K562 (cell line): ENCODE results near the gene CD47. TPM values are rescaled to one million over a fixed set of nuclear protein-coding genes. Genes with fewer than 3 reads are reported as not detected.
A peak's percentile ranks its signal among the peaks of the same experiment; 100 is the strongest.

ENCODE experiments used
- ARID1B ChIP-seq: fragments of 450-650 bp; IDR thresholded peaks from 2 replicates; pipeline ENCODE4 v1.6.1; 2016; ENCODE audit warnings: antibody characterized with exemption, mild to moderate bottlenecking, inconsistent platforms
- C11orf30 ChIP-seq: fragments of 450-650 bp; IDR thresholded peaks from 2 replicates; pipeline ENCODE4 v1.6.1; 2016; ENCODE audit warnings: low read depth, mild to moderate bottlenecking
- E2F3 ChIP-seq: fragments of 250-450 bp; sonication (Bioruptor Pico); IDR thresholded peaks from 2 replicates; pipeline ENCODE4 v1.4.0; 2020; ENCODE audit warnings: mild to moderate bottlenecking
- E4F1 ChIP-seq: fragments of 250-450 bp; sonication (Bioruptor Pico); IDR thresholded peaks from 2 replicates; pipeline ENCODE4 v1.5.0; 2021; ENCODE audit warnings: mild to moderate bottlenecking, borderline replicate concordance
- HCFC1 ChIP-seq: IDR thresholded peaks from 2 replicates; pipeline ENCODE4 v1.6.1; 2012; ENCODE audit warnings: low read depth, low read length, improper control_type of control experiment
- HIVEP1 ChIP-seq: fragments of 250-450 bp; sonication (Bioruptor Pico); IDR thresholded peaks from 2 replicates; pipeline ENCODE4 v1.4.0; 2020; ENCODE audit warnings: mild to moderate bottlenecking
- HMBOX1 ChIP-seq: sonication (generic); IDR thresholded peaks from 2 replicates; pipeline ENCODE4 v1.6.1; 2016
- L3MBTL2 ChIP-seq: fragments of 450-650 bp; IDR thresholded peaks from 2 replicates; pipeline ENCODE4 v1.6.1; 2016; ENCODE audit warnings: mild to moderate bottlenecking, moderate library complexity
- MBD1 ChIP-seq: fragments of 250-450 bp; sonication (Bioruptor Pico); IDR thresholded peaks from 2 replicates; pipeline ENCODE4 v1.8.0; 2022; ENCODE audit warnings: inconsistent platforms
- MCM7 ChIP-seq, 2 experiments: fragments of 450-650 bp; IDR thresholded peaks; 2 replicates each; pipeline ENCODE4 v1.6.1; 2016 to 2018
- NCOA1 ChIP-seq: fragments of 450-650 bp; IDR thresholded peaks from 2 replicates; pipeline ENCODE4 v1.6.1; 2016; ENCODE audit warnings: low read depth
- NELFE ChIP-seq: IDR thresholded peaks from 2 replicates; pipeline ENCODE4 v1.6.1; 2011; ENCODE audit warnings: mild to moderate bottlenecking; ENCODE audit not compliant: insufficient read depth, insufficient read length
- NR2C2 ChIP-seq, 2 experiments: fragments of 200-800 bp in 1 of 2; sonication (Bioruptor generic) in 1 of 2; sonication (generic) in 1 of 2; formaldehyde crosslinking in 1 of 2; IDR thresholded peaks; 2 replicates each; pipeline versions ENCODE4 v1.6.1 to v1.8.0; 2016 to 2022; ENCODE audit warnings: mild to moderate bottlenecking in 1 of 2, missing compliant biosample characterization in 1 of 2, missing genetic modification characterization in 1 of 2, missing genetic modification reagents in 1 of 2
- PHB ChIP-seq: fragments of 250-450 bp; sonication (Bioruptor Pico); IDR thresholded peaks from 2 replicates; pipeline ENCODE4 v1.5.0; 2021
- RAD51 ChIP-seq: fragments of 450-650 bp; IDR thresholded peaks from 2 replicates; pipeline ENCODE4 v1.7.1; 2016; ENCODE audit warnings: low read depth, mild to moderate bottlenecking, borderline replicate concordance
- THRA ChIP-seq: fragments of 450-650 bp; IDR thresholded peaks from 2 replicates; pipeline ENCODE4 v1.6.1; 2017; ENCODE audit warnings: mild to moderate bottlenecking, moderate library complexity
- TRIM28 ChIP-seq: fragments of 450-650 bp; IDR thresholded peaks from 2 replicates; pipeline ENCODE4 v1.6.1; 2017
- VEZF1 ChIP-seq: fragments of 200-800 bp; sonication (Bioruptor generic); IDR thresholded peaks from 2 replicates; pipeline ENCODE4 v1.6.1; 2017; ENCODE audit warnings: missing genetic modification characterization, missing compliant biosample characterization
- XRCC3 ChIP-seq: fragments of 450-650 bp; IDR thresholded peaks from 2 replicates; pipeline ENCODE4 v1.6.1; 2017; ENCODE audit warnings: mild to moderate bottlenecking, moderate library complexity
- ZNF121 ChIP-seq: sonication (generic); formaldehyde crosslinking; conservative IDR thresholded peaks from 2 replicates; pipeline ENCODE4 v1.8.0; 2022; ENCODE audit warnings: missing genetic modification reagents
- polyA plus RNA-seq, 8 experiments: library from polyadenylated mRNA; depleted of rRNA in 4 of 8; stranded (reverse) in 5 of 8; unstranded in 3 of 8; fragments of >200 nt; fragmentation: Nextera tagmentation in 2 of 8; fragmentation: Illumina TruSeq in 1 of 8; extraction: Ambion mirVana in 2 of 8; extraction: Trizol in 1 of 8; gene quantifications; 2 replicates each; pipeline versions ENCODE4 v1.2.1 to v1.2.3, GENCODE V29; 2011 to 2014; ENCODE audit warnings: inconsistent platforms in 1 of 8, missing spikeins in 1 of 8
- total RNA-seq, 7 experiments: library from RNA; depleted of rRNA in 6 of 7; stranded (reverse); fragments of >200 nt in 6 of 7; fragmentation: Illumina TruSeq in 2 of 7; extraction: Trizol in 2 of 7; gene quantifications; 2 replicates each; pipeline versions ENCODE4 v1.2.1 to v1.2.3, GENCODE V29; 2011 to 2021; ENCODE audit warnings: low replicate concordance in 1 of 7

Gene CD47
- total and polyA plus RNA-seq, 9 of the 15 experiments (the other 6 are each of a cell fraction or from before 2014, with no cell fraction given), result 10.2 to 62.6 (median 36.3) TPM

GRCh38 chr3:108099679-108100428 is 9.0 kb upstream of the CD47 start (continued):
- TF ChIP-seq HMBOX1 (peak; percentile 34; the same call in 1 of the 2 replicates), VEZF1 (CRISPR knock-in tag) (peak; percentile 40; the same call in 1 of the 2 replicates), HCFC1 (no peak), NR2C2 (CRISPR knock-in tag; IDR thresholded peaks at IDR 0.05) (no peak), NR2C2 (tag; IDR thresholded peaks at IDR 0.05) (no peak), TRIM28 (no peak), THRA (no peak), E2F3 (CRISPR knock-in tag) (no peak), MBD1 (no peak), XRCC3 (no peak), HIVEP1 (no peak), ARID1B (peak; percentile 86), E4F1 (CRISPR knock-in tag) (no peak), RAD51 (no peak), PHB (no peak), C11orf30 (no peak), L3MBTL2 (peak; percentile 17; the same call in 1 of the 2 replicates), NCOA1 (no peak), NELFE (no peak), MCM7 (IDR thresholded peaks at IDR 0.05) (no peak), ZNF121 (no peak)
